Activated T-helper 9 cell treated with anti-CD3 and anti-CD28 coated beads, Interleukin-2, amount 50 U/mL, for 16 hours (primary cell): ENCODE measurements around the gene H2BK1.

ENCODE experiments used
- DNase-seq: peaks from one replicate; pipeline ENCODE4 v3.0.0-alpha.2; 2020; ENCODE audit warnings: low read depth

H2BK1 gene

GRCh38 chr7:151179287-151179860 lies 30.9 kb downstream of the H2BK1 start:
- DNase-seq, result no peak

GRCh38 chr7:151178831-151179230 lies 31.5 kb downstream of the H2BK1 start:
- no peak for DNase-seq

GRCh38 chr7:151178236-151178635 lies 32.1 kb downstream of the H2BK1 start:
- no peak for DNase-seq

GRCh38 chr7:151177310-151177709 lies 33.0 kb downstream of the H2BK1 start:
- DNase-seq, result no peak

GRCh38 chr7:151176401-151176800 lies 33.9 kb downstream of the H2BK1 start:
- no peak for DNase-seq

GRCh38 chr7:151175793-151176311 lies 34.4 kb downstream of the H2BK1 start:
- DNase-seq, result no peak

- DNase-seq, result no peak
Measured at GRCh38 chr7:151175047-151175792, 35.1 kb downstream of the H2BK1 start.

GRCh38 chr7:151174246-151175046 lies 35.8 kb downstream of the H2BK1 start:
- DNase-seq, result no peak

GRCh38 chr7:151173386-151174245 lies 36.7 kb downstream of the H2BK1 start:
- no peak for DNase-seq

GRCh38 chr7:151172273-151173141 lies 37.8 kb downstream of the H2BK1 start:
- peak; percentile 73 for DNase-seq

- no peak for DNase-seq
Measured at GRCh38 chr7:151168787-151169162, 41.5 kb downstream of the H2BK1 start.

GRCh38 chr7:151168003-151168786 lies 42.1 kb downstream of the H2BK1 start:
- peak; percentile 46 for DNase-seq

GRCh38 chr7:151167197-151167961 lies 42.9 kb downstream of the H2BK1 start, which contains the start of gene GBX1:
Gene GBX1, minus strand, starts transcription at chr7:151167694. Its CDS starts 146 bp downstream, at chr7:151167548.
- DNase-seq, result no peak

- DNase-seq, result no peak
Measured at GRCh38 chr7:151166629-151167196, 43.6 kb downstream of the H2BK1 start.

GRCh38 chr7:151161757-151162156 lies 48.5 kb downstream of the H2BK1 start:
- DNase-seq, result no peak
